H9 (cell line): ENCODE data around the gene PLXNA2. TPM values are rescaled to one million over a fixed set of nuclear protein-coding genes. Genes with fewer than 3 reads are reported as not detected.

Experiments used
- DNase-seq: peaks from one replicate; pipeline ENCODE4 v3.0.0-alpha.2; 2017
- H2AFZ ChIP-seq: one replicate; pipeline ENCODE4 v1.6.1; 2013; ENCODE audit warnings: mild to moderate bottlenecking, low read length, control low read depth, moderate library complexity
- H2AK5ac ChIP-seq: 2 replicates; pipeline ENCODE4 v1.6.1; 2013; ENCODE audit warnings: low read length, control low read depth, mixed read lengths; ENCODE audit not compliant: insufficient read length
- H2BK120ac ChIP-seq: one replicate; pipeline ENCODE4 v1.6.1; 2013; ENCODE audit warnings: low read depth, mild to moderate bottlenecking, low read length, control low read depth, inconsistent platforms; ENCODE audit not compliant: poor library complexity, severe bottlenecking
- H2BK12ac ChIP-seq: 2 replicates; pipeline ENCODE4 v1.6.1; 2013; ENCODE audit warnings: low read length, control low read depth, mixed read lengths, low read depth; ENCODE audit not compliant: insufficient read length
- H2BK15ac ChIP-seq: 2 replicates; pipeline ENCODE4 v1.6.1; 2013; ENCODE audit warnings: low read depth, low read length, control low read depth
- H2BK20ac ChIP-seq: one replicate; pipeline ENCODE4 v1.6.1; 2013; ENCODE audit warnings: low read depth, mild to moderate bottlenecking, low read length, control low read depth, inconsistent platforms; ENCODE audit not compliant: poor library complexity, severe bottlenecking
- H2BK5ac ChIP-seq: 2 replicates; pipeline ENCODE4 v1.6.1; 2013; ENCODE audit warnings: low read length, control low read depth, mixed read lengths; ENCODE audit not compliant: insufficient read length
- H3K14ac ChIP-seq: 2 replicates; pipeline ENCODE4 v1.6.1; 2013; ENCODE audit warnings: low read length, control low read depth; ENCODE audit not compliant: insufficient read depth
- H3K18ac ChIP-seq: 2 replicates; pipeline ENCODE4 v1.6.1; 2013; ENCODE audit warnings: low read depth, mild to moderate bottlenecking, mixed read lengths, low read length, control low read depth; ENCODE audit not compliant: insufficient read length
- H3K23ac ChIP-seq: 2 replicates; pipeline ENCODE4 v1.6.1; 2013; ENCODE audit warnings: low read length, control low read depth, mixed read lengths, low read depth; ENCODE audit not compliant: insufficient read length
- H3K23me2 ChIP-seq: 2 replicates; pipeline ENCODE4 v1.6.1; 2013; ENCODE audit warnings: low read depth, mild to moderate bottlenecking, mixed read lengths, low read length, control low read depth; ENCODE audit not compliant: insufficient read length, poor library complexity, severe bottlenecking
- H3K27ac ChIP-seq: 2 replicates; pipeline ENCODE4 v1.5.1; 2013; ENCODE audit warnings: low read length, control low read depth, mixed read lengths, low read depth; ENCODE audit not compliant: insufficient read length
- H3K27me3 ChIP-seq: 2 replicates; pipeline ENCODE4 v1.6.1; 2013; ENCODE audit warnings: low read length, control low read depth, inconsistent platforms; ENCODE audit not compliant: insufficient read depth
- H3K4ac ChIP-seq: 2 replicates; pipeline ENCODE4 v1.6.1; 2013; ENCODE audit warnings: low read depth, mild to moderate bottlenecking, control low read depth, inconsistent platforms, low read length, moderate library complexity
- H3K4me1 ChIP-seq: 2 replicates; pipeline ENCODE4 v1.6.1; 2013; ENCODE audit warnings: low read length, control low read depth, inconsistent platforms; ENCODE audit not compliant: insufficient read depth
- H3K4me2 ChIP-seq: 2 replicates; pipeline ENCODE4 v1.6.1; 2013; ENCODE audit warnings: low read length, control low read depth, mixed read lengths; ENCODE audit not compliant: insufficient read length, insufficient read depth
- H3K56ac ChIP-seq: 2 replicates; pipeline ENCODE4 v1.6.1; 2013; ENCODE audit warnings: low read depth, mild to moderate bottlenecking, mixed read lengths, low read length, control low read depth; ENCODE audit not compliant: insufficient read length
- H3K79me1 ChIP-seq: 2 replicates; pipeline ENCODE4 v1.6.1; 2013; ENCODE audit warnings: low read depth, mild to moderate bottlenecking, moderate library complexity, low read length, control low read depth, inconsistent platforms; ENCODE audit not compliant: insufficient read depth, poor library complexity, severe bottlenecking
- H3K79me2 ChIP-seq: 2 replicates; pipeline ENCODE4 v1.6.1; 2013; ENCODE audit warnings: low read length, control low read depth, inconsistent platforms; ENCODE audit not compliant: insufficient read depth
- H3K9ac ChIP-seq: 2 replicates; pipeline ENCODE4 v1.6.1; 2013; ENCODE audit warnings: low read length, control low read depth, mixed read lengths; ENCODE audit not compliant: insufficient read length; ENCODE audit errors: extremely low read depth
- H3K9me3 ChIP-seq: one replicate; pipeline ENCODE4 v1.6.1; 2013; ENCODE audit warnings: low read depth, low read length, inconsistent platforms; ENCODE audit not compliant: control insufficient read depth
- H3T11ph ChIP-seq: one replicate; pipeline ENCODE4 v1.6.1; 2013; ENCODE audit warnings: mild to moderate bottlenecking, low read length, control low read depth, inconsistent platforms
- H4K20me1 ChIP-seq: one replicate; pipeline ENCODE4 v1.6.1; 2013; ENCODE audit not compliant: control insufficient read depth, insufficient read length, insufficient read depth
- H4K5ac ChIP-seq: 2 replicates; pipeline ENCODE4 v1.6.1; 2013; ENCODE audit warnings: low read depth, mild to moderate bottlenecking, mixed read lengths, low read length, control low read depth; ENCODE audit not compliant: insufficient read length
- H4K8ac ChIP-seq: replicated peaks from 2 replicates; pipeline ENCODE4 v1.6.1; 2013; ENCODE audit warnings: low read length, control low read depth, mixed read lengths, low read depth; ENCODE audit not compliant: insufficient read length
- H4K91ac ChIP-seq: 2 replicates; pipeline ENCODE4 v1.6.1; 2013; ENCODE audit warnings: low read depth, mild to moderate bottlenecking, moderate library complexity, mixed read lengths, low read length, control low read depth; ENCODE audit not compliant: insufficient read length
- H3K27ac Mint-ChIP-seq, 3 experiments: 2 replicates in 2 of 3; 3 replicates in 1 of 3; pipeline ENCODE4 v1.8.0; 2020 to 2021; ENCODE audit warnings: mixed read lengths in 3 of 3, mild to moderate bottlenecking in 1 of 3, moderate library complexity in 1 of 3
- H3K27me3 Mint-ChIP-seq: 2 replicates; pipeline ENCODE4 v1.8.0; 2021; ENCODE audit warnings: low read depth, mild to moderate bottlenecking, moderate library complexity, mixed read lengths
- H3K36me3 Mint-ChIP-seq, 3 experiments: 2 replicates in 2 of 3; 3 replicates in 1 of 3; pipeline ENCODE4 v1.8.0; 2020 to 2021; ENCODE audit warnings: low read depth in 3 of 3, mixed read lengths in 3 of 3; ENCODE audit not compliant: insufficient read depth in 1 of 3
- H3K4me1 Mint-ChIP-seq, 2 experiments: 2 replicates each; pipeline ENCODE4 v1.8.0; 2020; ENCODE audit warnings: mixed read lengths in 2 of 2
- H3K4me3 Mint-ChIP-seq, 2 experiments: 2 replicates in 1 of 2; 3 replicates in 1 of 2; pipeline ENCODE4 v1.8.0; 2020 to 2021; ENCODE audit warnings: mild to moderate bottlenecking in 2 of 2, mixed read lengths in 2 of 2, moderate library complexity in 1 of 2
- H3K9me3 Mint-ChIP-seq, 2 experiments: 2 replicates in 1 of 2; 3 replicates in 1 of 2; pipeline ENCODE4 v1.8.0; 2020; ENCODE audit warnings: mild to moderate bottlenecking in 2 of 2, mixed read lengths in 2 of 2, moderate library complexity in 1 of 2
- CTCF ChIP-seq: fragments of 200-600 bp; sonication (generic); conservative IDR thresholded peaks from 3 replicates; pipeline ENCODE4 v1.8.0; 2021; ENCODE audit warnings: antibody characterized with exemption, mild to moderate bottlenecking
- WGBS: extraction: QIAGEN DNeasy Blood & Tissue Kit; methylation state at CpG from one replicate; pipeline ENCODE4 v1.1.7; 2013; ENCODE audit warnings: missing lambda C conversion rate, low lambda C conversion rate, mixed read lengths; ENCODE audit not compliant: insufficient read length; ENCODE audit errors: extremely low coverage; 5-methylcytosine and 5-hydroxymethylcytosine counted together
- total RNA-seq: library from RNA; stranded (reverse); gene quantifications from 2 replicates; pipeline ENCODE4 v1.2.1, GENCODE V29; 2021

PLXNA2 gene
- total RNA-seq, 1 experiment from 2014 or later = 0.57 TPM

- WGBS = no CpG with 5 or more reads among the region's 4 CpGs
- Histone ChIP-seq H3K18ac (no peak overlapping the region), H2AK5ac (no peak overlapping the region), H4K8ac (no peak overlapping the region), H3K9ac (no peak overlapping the region), H3K56ac (no peak overlapping the region), H2BK5ac (no peak overlapping the region), H2BK15ac (no peak overlapping the region), H3K23ac (no peak overlapping the region), H4K91ac (no peak overlapping the region), H2BK120ac (no peak overlapping the region), H3K23me2 (no peaks in the 10 kb centered on the region), H3K4me2 (no peak overlapping the region), H3K9me3 (no peaks in the 10 kb centered on the region), H2BK12ac (no peak overlapping the region), H4K20me1 (no peaks in the 10 kb centered on the region), H3K27me3 (no peaks in the 10 kb centered on the region), H3K14ac (0 out of 2 replicates have a peak overlapping the region, but pooled peaks have one; percentile 57), H3K79me2 (no peaks in the 10 kb centered on the region), H3K4me1 (no peaks in the 10 kb centered on the region), H3T11ph (no peak overlapping the region), H3K4ac (no peak overlapping the region), H3K27ac (no peak overlapping the region), H2BK20ac (no peak overlapping the region), H4K5ac (no peak overlapping the region), H3K79me1 (no peaks in the 10 kb centered on the region), H2AFZ (no peak overlapping the region)
- Mint-ChIP-seq H3K9me3 (no peaks in the 10 kb centered on the region; a peak in 1 of 5 replicates), H3K36me3 (no peaks in the 10 kb centered on the region), H3K4me3 (no peak overlapping the region), H3K27me3 (peaks cover 3% of the 10 kb centered on the region), H3K4me1 (peaks cover 2 to 3% of the 10 kb centered on the region in 2 experiments; a peak in 1 of 4 replicates), H3K27ac (no peak overlapping the region; a peak in 1 of 7 replicates)
- no peak for DNase-seq
- no peak for TF ChIP-seq CTCF
These were observed 174.3 kb downstream of the PLXNA2 start for GRCh38 chr1:208069908-208070307.
